ENCODE data around the gene NUTM1.
A peak's percentile ranks its signal among the peaks of the same experiment; 100 is the strongest.
"Not testable (repeated sequence)": the region's sequence is repeated elsewhere in the genome, so short reads cannot be mapped to it uniquely, and the experiment has no call there.

Gene NUTM1

DNA sequence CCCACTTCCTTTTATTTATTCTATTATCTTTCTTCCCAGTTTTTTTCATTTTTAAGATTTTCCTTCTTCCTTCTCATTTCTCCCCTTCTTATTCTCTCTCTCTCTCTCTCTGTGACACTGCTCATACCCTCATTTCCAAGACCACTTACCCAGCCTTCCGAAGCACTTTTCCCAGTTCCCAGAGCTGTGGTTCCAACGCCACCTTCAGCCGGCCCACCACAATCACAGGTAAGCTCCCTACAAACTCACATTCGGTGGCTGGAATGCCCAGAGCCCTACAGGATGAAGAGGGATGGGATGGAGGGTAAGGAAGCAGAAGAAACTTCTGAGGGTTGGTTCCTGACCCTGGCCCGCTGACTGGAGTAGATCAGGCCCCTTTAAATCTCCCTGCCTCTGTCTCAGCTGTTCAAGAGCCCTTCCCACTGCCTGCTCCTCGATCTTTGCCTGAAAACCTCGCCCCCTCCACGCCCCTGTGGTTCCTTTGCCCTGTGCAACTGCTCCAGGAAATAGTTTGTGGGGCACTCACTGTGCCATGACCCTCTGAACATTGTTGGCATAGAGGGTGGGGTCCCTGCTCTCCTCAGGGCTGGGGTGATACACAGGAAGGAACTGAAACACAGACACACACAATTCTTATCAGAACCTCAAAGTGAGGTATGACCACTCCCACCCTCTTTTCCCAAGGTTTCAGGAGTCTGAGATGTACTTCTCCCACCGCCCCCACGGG, 19.1 kb downstream of the NUTM1 start:
- DNase-seq (ENCODE audit: low read depth): no peak

DNA sequence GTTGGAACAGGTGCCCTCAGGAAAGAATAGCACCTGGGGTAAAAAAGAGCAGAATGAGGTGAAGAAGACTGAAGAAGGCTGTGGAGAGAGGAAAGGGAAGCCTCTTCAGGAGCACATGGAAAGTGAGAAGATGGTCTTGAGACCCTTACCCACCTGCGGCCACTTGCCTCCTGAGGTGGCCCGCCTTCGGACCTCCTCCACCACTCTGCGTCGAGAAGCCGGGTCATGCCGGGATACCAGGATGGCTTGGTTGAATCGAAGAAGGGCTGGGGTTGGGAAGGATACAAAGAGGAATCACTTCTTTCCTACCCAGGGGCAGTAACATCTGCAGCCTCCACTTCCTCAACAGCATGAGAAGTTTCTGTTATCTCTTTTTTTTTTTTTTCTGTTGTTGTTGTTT, 20.9 kb downstream of the NUTM1 start:
- DNase-seq (ENCODE audit: low read depth): no peak

DNA sequence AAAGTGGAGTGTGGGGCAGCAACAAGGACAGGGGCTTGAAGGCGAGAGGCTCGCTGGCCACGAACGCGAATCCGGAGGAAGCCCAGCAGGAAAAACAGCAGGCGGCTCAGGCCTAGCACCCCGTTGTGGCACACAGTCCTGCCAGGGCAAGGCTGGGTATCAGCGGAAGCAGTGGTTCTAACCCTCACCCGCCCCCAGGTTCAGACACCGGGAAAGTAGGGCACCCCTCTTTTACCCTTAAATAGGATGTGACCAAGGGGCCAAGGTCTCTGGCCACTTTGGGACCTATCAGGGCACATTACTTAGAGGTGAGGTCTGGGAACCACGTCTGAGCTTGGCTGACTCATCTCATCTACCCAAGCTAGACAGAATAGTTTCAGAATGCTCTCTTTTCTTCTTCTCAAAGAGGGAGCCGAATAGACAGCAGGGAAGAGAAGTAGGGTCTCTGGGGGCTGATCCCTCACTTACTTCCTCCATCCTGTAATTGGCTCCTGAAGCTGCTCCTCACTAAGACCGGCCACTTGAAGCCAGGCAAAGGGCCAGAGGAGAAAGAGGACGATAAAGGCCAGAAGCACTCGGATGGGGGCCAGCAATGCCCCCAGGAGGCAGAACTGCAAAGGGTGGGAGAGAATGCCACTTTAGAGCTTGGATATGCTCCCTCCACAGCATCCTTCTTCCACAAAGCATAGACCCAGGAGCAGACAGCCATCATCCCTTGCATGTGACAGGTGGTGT, 22.1 kb downstream of the NUTM1 start:
- DNase-seq (ENCODE audit: low read depth): peak; percentile 18

DNA sequence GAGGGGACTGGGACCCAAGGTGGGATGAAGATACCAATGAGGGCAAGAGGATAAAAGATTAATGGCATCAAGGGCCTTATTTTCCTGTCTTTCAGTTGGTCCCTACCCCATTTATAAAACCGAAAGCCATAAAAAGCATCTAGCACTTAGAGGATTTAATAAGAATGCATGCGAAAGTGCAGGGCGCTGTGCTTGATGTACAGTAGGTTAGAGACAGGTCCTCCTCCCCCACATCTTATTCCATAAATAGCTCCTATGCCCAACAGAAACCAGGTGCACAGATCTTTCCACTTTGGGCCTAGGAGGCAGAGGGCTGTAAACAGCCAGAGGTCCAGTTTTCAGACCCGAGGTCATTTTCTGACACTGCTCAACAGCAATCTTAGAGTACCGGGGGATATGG, 22.7 kb downstream of the NUTM1 start:
- no peak for DNase-seq (ENCODE audit: low read depth)

DNA sequence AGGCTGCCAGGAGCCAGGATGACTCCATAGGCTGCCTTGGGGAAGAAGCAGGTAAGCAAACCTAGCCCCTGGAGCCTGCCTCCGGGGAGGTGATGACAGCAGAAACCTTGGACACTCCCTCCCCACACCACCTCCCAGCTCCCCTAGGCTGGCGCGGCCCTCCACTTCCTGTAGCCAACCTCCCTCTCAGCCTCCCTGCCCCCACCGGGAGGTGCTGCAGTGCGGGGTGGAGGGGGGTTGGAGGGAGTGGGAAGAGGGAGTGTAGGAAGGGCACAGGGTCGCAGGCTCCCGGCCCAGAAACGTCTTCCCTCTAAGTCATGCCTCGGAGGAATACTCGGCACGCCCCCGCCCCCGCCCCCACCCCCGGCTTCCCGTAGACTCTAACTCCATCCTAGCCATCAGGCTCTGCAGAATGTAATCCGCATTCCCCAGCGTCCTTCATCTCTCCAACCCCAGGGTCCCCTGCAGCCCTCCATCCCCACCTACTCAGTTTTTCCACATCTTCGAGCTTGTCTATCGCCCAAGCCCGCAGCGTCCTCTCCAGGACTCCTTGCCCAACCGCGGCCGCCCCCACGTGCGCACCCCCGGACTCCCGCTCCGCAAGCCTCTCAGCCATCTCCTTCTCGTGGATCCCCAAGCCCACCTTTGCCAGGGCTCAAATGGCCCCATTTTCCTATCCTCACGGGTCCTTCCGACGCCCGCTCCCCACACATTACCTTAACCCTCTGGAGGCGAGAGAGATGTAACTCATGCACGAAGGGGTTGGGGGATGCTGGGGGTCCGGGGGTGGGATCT, 23.4 kb downstream of the NUTM1 start:
- peak; percentile 67 for DNase-seq (ENCODE audit: low read depth)

DNA sequence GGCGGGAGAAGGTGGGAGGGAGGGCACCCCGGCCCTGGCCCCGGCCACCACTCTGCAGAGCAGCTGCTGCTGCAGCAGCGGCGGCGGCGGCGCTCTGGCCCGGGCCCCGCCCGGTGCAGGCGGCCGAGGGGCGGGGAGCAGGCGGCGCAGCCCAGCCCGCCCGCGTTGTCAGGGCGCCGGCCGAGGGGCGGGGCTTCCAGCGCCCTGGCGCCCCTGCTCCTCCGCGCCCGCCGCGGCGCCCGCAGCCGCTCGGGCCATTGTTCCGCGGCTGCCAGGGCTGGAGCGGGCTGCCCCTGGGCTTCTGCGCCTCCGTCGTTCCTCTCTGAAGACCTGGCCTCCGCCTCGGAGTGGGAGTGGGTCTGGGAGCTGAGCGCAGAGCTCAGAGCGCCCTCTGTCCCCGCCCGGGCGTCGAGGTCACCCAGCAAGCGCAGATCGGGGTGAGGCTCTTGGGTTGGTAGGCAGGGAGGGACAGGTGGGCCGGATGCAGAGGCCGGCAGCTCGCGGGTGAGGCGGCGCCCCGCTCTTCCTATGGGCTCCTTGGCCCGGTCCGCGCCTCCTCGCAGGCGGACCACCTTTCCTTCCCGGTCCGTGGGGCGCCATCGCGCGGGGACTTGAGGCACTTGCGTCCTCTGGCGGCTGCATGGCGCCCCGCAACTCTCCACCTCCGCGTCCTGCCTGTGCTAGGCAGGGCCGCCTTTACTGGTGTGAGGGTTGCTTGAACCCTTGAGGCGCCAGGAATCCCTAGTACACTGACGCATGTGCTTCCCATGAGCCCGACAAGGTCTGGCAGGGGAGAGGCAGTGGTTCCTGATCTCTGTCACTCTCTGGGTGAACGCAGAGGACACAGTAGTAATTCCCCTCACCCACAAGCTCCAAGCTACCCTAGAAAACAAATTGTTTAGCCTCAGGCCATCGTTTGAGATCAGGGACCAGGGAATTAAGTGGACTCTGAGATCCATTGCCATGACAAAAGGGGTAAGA, 24.3 kb downstream of the NUTM1 start, which contains the start of gene LPCAT4:
TSS of gene LPCAT4 (minus strand) at position 96 of the 981 bp plus-strand sequence. CDS start 96 bp downstream, outside the sequence.
- DNase-seq (ENCODE audit: low read depth): peak; percentile 85

DNA sequence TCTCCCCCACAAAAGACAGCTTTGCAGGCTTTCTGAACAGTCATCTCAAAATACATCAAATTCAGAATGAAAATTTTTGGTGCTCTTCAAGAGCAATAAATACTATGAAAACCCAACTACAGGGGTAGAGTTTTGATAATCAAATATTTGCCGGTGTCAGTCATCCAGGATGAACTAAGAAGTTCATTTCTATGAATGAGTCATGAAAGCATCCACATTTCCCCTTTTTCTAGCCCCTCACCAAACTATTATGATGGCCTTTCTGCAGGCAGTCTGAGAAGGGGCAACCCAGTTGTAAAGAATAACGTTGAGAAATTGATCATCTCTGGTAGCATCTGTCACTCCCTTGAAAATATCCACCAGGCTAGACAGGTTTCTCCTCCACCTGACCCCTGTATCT, 27.0 kb downstream of the NUTM1 start:
- no peak for DNase-seq (ENCODE audit: low read depth)

DNA sequence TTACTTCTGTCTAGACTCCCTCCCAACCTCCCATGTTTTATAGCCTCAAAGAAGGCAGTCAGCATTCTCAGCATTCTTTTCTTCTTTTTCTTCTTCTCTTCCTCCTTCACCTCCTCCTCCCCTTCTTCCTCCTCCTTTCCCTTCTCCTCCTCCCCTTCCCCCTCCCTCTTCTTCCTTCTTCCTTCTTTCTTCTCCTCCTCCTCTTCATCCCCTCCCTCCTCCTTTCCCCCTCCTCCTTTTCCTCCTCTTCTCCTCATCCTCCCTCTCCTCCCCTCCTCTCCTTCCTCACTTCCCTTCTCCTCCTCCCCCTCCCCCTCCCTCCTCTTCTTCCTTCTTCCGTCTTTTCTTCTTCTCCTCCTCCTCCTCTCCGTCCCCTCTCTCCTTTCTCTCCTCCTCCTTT, 27.5 kb downstream of the NUTM1 start:
- no peak for DNase-seq (ENCODE audit: low read depth)

DNA sequence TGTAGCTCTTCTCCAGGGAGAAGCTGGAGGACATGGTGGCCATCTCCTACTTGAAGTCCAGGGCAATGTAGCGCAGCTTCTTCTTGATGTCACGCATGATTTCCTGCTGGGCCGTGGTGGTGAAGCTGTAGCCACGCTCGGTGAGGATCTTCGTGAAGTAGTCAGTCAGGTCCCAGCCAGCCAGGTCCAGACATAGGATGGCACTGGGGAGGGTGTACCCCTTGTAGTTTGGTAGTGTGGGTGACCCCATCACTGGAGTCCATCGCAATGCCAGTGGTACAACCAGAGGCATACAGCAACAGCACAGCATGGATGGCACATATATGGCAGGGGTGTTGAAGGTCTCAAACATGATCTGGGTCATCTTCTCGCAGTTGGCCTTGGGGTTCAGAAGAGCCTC, 30.8 kb downstream of the NUTM1 start:
- no peak for DNase-seq (ENCODE audit: low read depth)

DNA sequence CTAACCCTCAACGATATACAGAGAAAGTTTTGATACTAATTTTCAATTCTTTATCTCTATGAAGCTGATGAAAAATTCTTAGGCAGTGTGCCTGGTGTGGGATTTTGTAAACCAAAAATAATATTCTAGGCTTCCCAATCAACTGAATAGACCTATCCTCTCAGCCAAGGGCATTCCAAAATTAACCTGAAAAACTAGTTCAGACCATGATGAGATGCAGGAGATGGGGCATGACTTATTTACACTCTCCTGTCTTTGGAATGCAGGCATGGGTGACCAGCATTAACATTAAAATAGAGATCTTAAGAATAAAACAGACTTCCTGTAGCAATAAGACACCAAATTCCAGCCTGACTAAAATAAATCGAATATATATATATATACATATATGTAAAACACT, 31.7 kb downstream of the NUTM1 start:
- DNase-seq (ENCODE audit: low read depth): no peak

DNA sequence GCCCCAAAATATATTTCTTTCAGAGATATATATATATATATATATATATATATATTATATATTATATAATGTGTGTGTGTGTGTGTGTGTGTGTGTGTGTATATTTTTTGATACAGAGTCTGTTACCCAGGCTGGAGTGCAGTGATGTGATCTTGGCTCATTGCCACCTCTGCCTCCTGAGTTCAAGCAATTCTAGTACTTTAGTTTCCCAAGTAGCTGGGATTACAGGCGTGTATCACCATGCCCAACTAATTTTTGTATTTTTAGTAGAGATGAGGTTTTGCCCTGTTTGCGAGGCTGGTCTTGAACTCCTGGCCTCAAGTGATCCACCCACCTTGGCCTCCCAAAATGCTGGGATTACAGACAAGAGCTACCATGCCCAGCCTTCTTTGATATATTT, 32.4 kb downstream of the NUTM1 start:
- not testable (repeated sequence) for DNase-seq (ENCODE audit: low read depth)

DNA sequence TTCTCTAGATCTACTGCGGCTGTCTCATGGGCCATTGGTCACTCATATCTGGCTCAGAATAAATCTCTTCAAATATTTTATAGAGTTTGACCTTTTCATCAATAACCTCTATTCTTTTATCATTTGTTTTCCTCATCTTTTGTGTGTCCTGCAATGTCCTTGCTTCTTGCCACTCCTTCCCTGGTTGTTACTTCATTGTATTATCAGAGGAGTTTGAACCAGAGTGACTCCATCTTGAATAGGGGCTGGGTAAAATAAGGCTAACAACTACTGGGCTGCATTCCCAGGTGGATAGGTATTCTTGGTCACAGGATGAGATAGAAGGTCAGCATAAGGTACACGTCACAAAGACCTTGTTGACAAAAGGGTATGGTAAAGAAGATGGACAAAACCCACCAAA, 33.7 kb downstream of the NUTM1 start:
- no peak for DNase-seq (ENCODE audit: low read depth)

DNA sequence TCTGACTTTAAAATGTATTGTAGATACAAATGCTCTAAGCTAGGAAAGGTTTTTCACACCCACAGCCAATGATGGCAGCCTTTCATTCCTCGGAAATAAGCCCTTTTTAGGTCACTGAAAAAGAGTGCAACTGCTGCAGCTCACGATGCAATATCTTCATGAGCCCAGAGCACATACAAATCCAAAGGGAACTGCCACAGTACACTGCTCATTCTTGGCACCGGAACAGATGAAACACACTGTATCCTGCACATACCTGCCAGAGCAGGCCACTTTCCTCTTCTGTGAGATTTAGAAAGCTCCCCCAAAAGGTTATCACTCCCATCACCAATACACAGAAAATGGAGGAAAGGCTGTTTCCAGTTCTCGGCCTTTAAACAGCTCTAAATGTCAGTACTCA, 37.4 kb downstream of the NUTM1 start:
- DNase-seq (ENCODE audit: low read depth): not testable (repeated sequence)

DNA sequence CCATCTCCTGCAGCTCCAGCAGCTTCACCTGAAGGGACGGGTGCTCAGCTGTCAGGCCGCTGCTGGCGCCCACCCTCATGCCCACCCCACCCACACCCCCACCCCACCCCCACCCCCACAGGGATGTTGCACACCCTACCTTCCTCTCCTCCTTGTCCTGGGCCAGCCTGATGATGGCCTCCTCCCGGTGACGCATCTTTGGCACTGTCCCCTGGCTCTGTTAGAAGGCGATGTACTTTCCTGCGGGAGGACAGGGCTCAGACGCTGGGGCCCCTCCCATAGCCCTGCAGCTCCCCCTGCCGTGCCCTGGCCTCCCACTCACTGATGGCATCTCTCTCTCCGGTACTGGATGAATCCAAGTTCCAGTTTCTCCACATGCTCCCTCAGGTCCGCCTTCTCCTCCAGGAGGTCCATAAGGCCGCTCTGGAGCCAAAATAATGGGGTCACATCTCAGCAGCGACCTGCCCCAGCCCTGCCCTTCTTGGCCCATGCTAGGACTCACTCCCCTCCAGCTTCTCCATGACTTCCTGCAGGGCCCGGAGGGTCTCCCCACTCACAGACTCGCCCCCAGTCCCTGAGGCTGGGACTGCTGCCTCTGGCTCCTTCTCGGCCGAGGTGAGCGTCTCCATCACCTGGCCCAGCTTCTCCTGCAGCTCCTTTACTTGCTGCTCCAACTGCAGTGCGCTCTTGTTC, 38.9 kb downstream of the NUTM1 start:
- not testable (repeated sequence) for DNase-seq (ENCODE audit: low read depth)

DNA sequence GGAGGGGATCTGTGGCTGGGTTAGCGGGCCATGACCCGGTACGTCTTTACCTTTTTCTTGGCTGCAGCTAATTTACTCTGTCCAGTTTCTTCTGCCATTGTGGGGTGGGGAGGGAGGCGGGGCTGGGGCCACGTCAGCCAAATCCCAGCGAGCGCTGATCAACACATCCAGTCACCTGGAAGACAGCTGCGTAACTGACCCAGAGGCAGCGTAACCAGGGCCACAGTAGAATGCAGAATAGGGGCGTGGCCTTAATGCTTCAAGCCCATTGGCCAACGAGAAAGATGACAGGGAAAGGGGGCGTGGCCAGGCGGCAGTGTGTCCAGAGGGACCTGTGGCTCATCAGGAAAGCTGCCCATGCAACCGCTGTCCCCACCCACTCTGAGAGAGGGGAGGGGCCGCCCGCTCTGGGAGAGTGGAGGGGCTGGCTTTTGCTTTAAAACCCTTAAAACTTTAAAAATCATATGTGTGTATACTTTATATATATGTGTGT, 46.5 kb downstream of the NUTM1 start:
- DNase-seq (ENCODE audit: low read depth): not testable (repeated sequence)

DNA sequence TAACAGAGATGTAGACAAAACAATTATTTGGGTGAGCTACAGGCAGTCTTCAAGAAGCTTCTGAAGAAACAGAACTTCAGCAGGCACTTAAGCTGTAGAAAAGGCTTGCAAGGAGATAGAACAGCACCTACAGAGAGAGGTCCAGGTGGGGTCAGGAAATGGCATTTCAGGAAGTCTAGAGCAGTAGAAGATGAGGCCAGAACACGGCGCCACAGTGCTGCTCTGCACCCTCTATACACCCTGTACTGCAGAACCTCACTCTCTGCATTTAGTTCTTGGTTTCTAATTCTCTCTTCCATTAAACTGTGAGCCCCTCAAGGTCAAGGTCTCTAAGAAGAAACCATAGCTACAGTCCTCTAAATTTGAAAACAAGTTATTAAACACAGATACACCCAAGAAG, 49.9 kb downstream of the NUTM1 start:
- not testable (repeated sequence) for DNase-seq (ENCODE audit: low read depth)

DNA sequence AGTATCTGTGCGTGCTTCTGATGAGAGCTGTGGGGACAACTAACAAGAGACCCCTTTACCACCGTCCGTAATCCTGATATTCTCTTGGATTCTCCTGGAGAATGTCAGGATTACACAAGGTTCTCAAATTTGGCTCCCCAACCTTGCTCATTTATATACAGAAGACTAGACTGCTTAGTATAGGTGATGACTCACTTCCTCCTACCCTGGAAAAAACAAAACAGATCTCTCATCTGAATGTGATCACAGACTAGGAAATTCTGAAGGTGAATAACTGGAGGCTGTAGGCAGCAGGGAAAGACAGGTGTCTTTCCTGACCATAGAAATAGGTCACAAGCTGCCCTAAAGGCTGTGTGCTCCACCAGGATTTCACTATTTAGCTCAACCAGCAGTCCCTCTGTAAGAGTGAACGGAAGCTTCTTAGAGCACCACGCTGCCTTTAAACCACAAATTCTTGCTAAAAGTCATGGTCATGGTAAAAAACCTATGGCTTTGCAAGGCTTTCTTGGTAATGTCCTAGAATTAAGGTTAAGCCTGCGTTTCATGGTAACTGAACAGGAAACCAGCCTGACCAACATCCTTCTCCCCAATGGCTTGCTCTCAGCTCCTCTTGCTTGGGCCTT, 54.6 kb downstream of the NUTM1 start:
- not testable (repeated sequence) for DNase-seq (ENCODE audit: low read depth)

DNA sequence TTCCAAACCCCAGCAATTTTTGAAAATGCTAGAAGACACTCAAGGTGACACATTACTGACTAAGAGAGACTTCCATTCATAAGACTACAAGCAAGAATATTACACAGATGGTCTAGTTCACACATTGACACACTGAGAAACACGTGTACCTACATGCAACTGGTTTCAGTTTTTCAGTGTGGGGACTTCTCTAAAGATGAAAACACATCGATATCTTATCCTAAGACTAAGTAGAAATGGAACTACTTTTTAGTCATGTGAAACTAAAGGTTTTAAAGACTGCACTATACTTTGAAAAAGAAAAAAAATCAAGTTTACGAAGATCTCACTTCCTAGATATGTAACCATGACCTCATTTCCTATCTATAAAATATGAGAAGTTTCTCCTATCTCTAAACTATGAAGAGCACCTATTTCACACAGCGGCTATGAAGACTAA, 60.1 kb downstream of the NUTM1 start:
- DNase-seq (ENCODE audit: low read depth): not testable (repeated sequence)

DNA sequence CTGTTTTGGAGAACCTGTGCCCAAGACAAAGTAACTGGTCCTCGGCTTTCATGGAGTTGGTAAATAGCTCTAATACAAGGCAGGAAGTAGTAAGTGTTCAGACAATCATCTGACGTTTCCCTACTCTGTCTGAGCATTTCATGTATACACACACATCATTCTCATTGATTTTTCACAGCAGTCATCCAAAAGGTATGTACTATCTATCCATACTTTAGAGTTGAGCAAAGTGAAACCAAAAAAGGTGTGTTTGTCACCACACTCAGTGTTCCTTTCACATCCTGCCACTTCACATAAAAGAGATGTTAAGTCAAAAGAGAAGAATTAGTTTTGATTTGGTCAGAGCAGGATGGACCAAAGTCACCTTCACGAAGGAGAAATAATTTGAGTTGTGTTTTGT, 60.8 kb downstream of the NUTM1 start:
- DNase-seq (ENCODE audit: low read depth): not testable (repeated sequence)
